Panc1 (cell line): ENCODE measurements around the gene SYT2. TPM values are rescaled to one million over a fixed set of nuclear protein-coding genes. Genes with fewer than 3 reads are reported as not detected.
"Not testable (repeated sequence)": the region's sequence is repeated elsewhere in the genome, so short reads cannot be mapped to it uniquely, and the experiment has no call there.

ENCODE experiments used
- ATAC-seq: fragments of 200-7000 bp; cut with Tn5 transposase; 2 replicates; pipeline ENCODE4 v1.9.1; 2020; ENCODE audit warnings: mild to moderate bottlenecking, moderate library complexity
- BruUV-seq: library from RNA; stranded (reverse); fragments of 400-500 nt; replicated peaks from 2 replicates; lab custom pipeline; 2021; lab: Mats Ljungman, UMichigan
- CTCF ChIA-PET: fragments of 300-600 bp; sonication (Branson Sonifier 250); formaldehyde crosslinking; loops from one replicate; lab custom pipeline; 2022; ENCODE audit warnings: antibody characterized with exemption; lab: Charles Lee
- POLR2A ChIA-PET: fragments of 300-600 bp; sonication (Branson Sonifier 250); formaldehyde crosslinking; loops from one replicate; lab custom pipeline; 2022; ENCODE audit warnings: antibody characterized with exemption; lab: Charles Lee
- DNase-seq: peaks from one replicate; pipeline ENCODE4 v3.0.0-alpha.2; 2010; ENCODE audit warnings: low read depth, low spot score
- H3K27ac ChIP-seq: 2 replicates; pipeline ENCODE4 v1.5.1; 2011; ENCODE audit warnings: mild to moderate bottlenecking, low read length, inconsistent platforms
- H3K27me3 ChIP-seq: fragments of 200-500 bp; sonication (Bioruptor generic); 2 replicates; pipeline ENCODE4 v1.6.0; 2014; ENCODE audit warnings: low read length, inconsistent platforms; ENCODE audit not compliant: control insufficient read depth, insufficient read depth
- H3K36me3 ChIP-seq: fragments of 200-500 bp; sonication (Bioruptor generic); 2 replicates; pipeline ENCODE4 v1.5.1; 2014; ENCODE audit warnings: inconsistent platforms, mild to moderate bottlenecking, low read length, moderate library complexity; ENCODE audit not compliant: control insufficient read depth, insufficient read depth
- H3K4me1 ChIP-seq: 2 replicates; pipeline ENCODE4 v1.5.1; 2011; ENCODE audit warnings: inconsistent platforms, mild to moderate bottlenecking, low read length, moderate library complexity; ENCODE audit not compliant: control insufficient read depth, insufficient read depth
- H3K4me3 ChIP-seq, 2 experiments: 2 replicates each; pipeline ENCODE4 v1.5.1; 2011 to 2012; ENCODE audit warnings: low read depth in 2 of 2, low read length in 2 of 2, mild to moderate bottlenecking in 2 of 2, inconsistent platforms in 1 of 2, moderate library complexity in 1 of 2
- H3K9me3 ChIP-seq: fragments of 200-500 bp; sonication (Bioruptor generic); 2 replicates; pipeline ENCODE4 v1.5.1; 2014; ENCODE audit warnings: low read depth, mild to moderate bottlenecking, inconsistent platforms, low read length, moderate library complexity; ENCODE audit not compliant: control insufficient read depth, insufficient read depth
- POLR2AphosphoS5 ChIP-seq: IDR thresholded peaks from 2 replicates; pipeline ENCODE4 v1.6.1; 2012; ENCODE audit warnings: mild to moderate bottlenecking, low read depth, low read length, moderate library complexity
- SIN3A ChIP-seq: IDR thresholded peaks from 2 replicates; pipeline ENCODE4 v1.6.1; 2012; ENCODE audit warnings: low read depth, mild to moderate bottlenecking, low read length, moderate library complexity, borderline replicate concordance; ENCODE audit not compliant: insufficient read depth
- TCF7L2 ChIP-seq: IDR thresholded peaks from 2 replicates; pipeline ENCODE4 v1.6.1; 2011; ENCODE audit warnings: mild to moderate bottlenecking, low read depth, low read length, inconsistent platforms
- in situ Hi-C: cut with HindIII; loops from 2 replicates; pipeline ENCODE4 v1.10.0; 2016; ENCODE audit warnings: low sequenced_read_pairs, low pct_unique_long_range_greater_than_20kb
- intact Hi-C: fragments of 100-400 bp; cut with micrococcal nuclease; formaldehyde crosslinking; loops from one replicate; pipeline ENCODE4 v1.10.0; 2022; ENCODE audit not compliant: unreplicated experiment
- total RNA-seq: library from RNA; stranded (reverse); gene quantifications from one replicate; pipeline ENCODE4 v1.2.1, GENCODE V29; 2021; ENCODE audit not compliant: unreplicated experiment
- TF ChIP-seq, protein P1 (sequence below), 2 experiments: IDR thresholded peaks; 2 replicates each; pipeline ENCODE4 v1.6.1; 2011 to 2012; ENCODE audit warnings: low read depth in 2 of 2, control low read depth in 1 of 2, low read length in 1 of 2, mild to moderate bottlenecking in 1 of 2, moderate library complexity in 1 of 2; ENCODE audit not compliant: insufficient read depth in 1 of 2
- TF ChIP-seq, protein P2 (sequence below): fragments of 450-650 bp; IDR thresholded peaks from 2 replicates; pipeline ENCODE4 v1.5.1; 2017; ENCODE audit warnings: mild to moderate bottlenecking

The SYT2 gene
- total RNA-seq, 1 experiment from 2014 or later, result 0.03 TPM

DNA sequence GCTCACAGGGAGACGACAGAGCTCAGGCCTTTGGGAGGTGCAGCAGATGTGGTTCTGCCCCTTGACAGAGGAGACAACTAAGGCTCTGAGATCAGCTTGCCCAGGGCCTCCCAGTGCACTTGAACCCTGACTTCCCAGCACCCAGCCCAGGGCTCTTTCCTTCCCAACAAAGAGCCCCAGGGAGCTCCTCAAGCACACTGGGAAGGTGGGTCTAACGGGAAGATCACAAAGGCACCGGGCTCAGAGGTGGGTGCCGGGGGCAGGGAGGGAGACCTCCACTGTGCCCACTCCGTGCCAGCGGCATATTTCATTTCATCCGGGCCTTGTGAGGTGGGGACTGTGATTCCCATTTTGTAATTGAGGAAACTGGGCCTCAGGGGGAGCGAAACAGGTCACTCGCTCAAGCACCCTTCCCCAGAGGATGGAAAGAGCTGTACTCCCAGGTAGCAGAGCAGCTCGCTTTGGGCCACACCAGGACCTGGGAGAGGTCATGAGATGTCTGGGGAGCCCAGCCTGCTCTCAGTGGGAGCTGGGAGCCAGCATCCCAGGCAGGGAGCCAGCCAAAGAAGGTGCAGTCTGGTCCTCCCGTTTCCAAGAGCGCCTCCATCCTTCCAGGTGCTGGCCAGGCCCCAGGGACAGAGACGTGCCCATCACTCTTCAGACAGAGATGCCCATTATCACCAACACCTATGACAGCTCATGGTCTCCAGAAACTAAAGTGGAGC is 82.3 kb downstream of the SYT2 start:
- intact Hi-C loops, result no loop called here
- ChIA-PET POLR2A (no interaction called here), CTCF (interaction anchor here (0.7 kb wide), 1 partner anchor 92 kb away, joined by 3 read pairs; no protein-coding TSS in a partner anchor)
- Histone ChIP-seq H3K4me3 (no peak overlapping the region), H3K4me1 (no peaks in the 10 kb centered on the region), H3K9me3 (no peaks in the 10 kb centered on the region), H3K27me3 (no peaks in the 10 kb centered on the region), H3K27ac (no peak overlapping the region), H3K36me3 (no peaks in the 10 kb centered on the region)
- DNase-seq (no peak), ATAC-seq (no peak)
- no TSS peak for BruUV-seq
- no peak for TF ChIP-seq TCF7L2
- TF ChIP-seq, protein P1, sequence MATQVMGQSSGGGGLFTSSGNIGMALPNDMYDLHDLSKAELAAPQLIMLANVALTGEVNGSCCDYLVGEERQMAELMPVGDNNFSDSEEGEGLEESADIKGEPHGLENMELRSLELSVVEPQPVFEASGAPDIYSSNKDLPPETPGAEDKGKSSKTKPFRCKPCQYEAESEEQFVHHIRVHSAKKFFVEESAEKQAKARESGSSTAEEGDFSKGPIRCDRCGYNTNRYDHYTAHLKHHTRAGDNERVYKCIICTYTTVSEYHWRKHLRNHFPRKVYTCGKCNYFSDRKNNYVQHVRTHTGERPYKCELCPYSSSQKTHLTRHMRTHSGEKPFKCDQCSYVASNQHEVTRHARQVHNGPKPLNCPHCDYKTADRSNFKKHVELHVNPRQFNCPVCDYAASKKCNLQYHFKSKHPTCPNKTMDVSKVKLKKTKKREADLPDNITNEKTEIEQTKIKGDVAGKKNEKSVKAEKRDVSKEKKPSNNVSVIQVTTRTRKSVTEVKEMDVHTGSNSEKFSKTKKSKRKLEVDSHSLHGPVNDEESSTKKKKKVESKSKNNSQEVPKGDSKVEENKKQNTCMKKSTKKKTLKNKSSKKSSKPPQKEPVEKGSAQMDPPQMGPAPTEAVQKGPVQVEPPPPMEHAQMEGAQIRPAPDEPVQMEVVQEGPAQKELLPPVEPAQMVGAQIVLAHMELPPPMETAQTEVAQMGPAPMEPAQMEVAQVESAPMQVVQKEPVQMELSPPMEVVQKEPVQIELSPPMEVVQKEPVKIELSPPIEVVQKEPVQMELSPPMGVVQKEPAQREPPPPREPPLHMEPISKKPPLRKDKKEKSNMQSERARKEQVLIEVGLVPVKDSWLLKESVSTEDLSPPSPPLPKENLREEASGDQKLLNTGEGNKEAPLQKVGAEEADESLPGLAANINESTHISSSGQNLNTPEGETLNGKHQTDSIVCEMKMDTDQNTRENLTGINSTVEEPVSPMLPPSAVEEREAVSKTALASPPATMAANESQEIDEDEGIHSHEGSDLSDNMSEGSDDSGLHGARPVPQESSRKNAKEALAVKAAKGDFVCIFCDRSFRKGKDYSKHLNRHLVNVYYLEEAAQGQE (IDR thresholded peaks at IDR 0.05; ENCODE audit: insufficient read depth in 1 of 2, low read depth in 2 of 2, low read length in 1 of 2), result no peak
- TF ChIP-seq, protein P2, sequence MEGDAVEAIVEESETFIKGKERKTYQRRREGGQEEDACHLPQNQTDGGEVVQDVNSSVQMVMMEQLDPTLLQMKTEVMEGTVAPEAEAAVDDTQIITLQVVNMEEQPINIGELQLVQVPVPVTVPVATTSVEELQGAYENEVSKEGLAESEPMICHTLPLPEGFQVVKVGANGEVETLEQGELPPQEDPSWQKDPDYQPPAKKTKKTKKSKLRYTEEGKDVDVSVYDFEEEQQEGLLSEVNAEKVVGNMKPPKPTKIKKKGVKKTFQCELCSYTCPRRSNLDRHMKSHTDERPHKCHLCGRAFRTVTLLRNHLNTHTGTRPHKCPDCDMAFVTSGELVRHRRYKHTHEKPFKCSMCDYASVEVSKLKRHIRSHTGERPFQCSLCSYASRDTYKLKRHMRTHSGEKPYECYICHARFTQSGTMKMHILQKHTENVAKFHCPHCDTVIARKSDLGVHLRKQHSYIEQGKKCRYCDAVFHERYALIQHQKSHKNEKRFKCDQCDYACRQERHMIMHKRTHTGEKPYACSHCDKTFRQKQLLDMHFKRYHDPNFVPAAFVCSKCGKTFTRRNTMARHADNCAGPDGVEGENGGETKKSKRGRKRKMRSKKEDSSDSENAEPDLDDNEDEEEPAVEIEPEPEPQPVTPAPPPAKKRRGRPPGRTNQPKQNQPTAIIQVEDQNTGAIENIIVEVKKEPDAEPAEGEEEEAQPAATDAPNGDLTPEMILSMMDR, result no peak
- no peak for TF ChIP-seq SIN3A
- TF ChIP-seq POLR2AphosphoS5, result no peak
- in situ Hi-C loops, result no loop called here

DNA sequence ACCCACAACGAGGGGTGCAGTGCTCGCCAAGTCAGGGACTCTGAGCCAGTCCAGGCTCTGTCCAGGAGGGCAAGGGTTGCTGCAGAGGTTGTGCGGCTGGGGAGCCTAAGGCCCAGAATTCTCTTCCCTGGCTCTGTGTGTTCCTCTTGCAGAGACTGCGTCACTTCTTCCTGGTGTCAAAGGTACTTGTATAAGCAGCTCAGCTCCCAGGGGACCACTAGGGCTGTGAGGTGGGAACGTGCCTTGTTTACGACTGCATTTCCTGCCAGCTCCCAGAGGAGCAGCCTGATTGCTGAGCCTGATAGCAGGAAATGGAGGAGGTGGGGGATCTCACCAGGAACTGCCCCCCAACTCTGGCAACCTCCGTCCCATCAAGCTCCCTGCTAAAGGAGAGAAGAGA is 83.2 kb downstream of the SYT2 start:
- H3K27ac ChIP-seq, H3K27me3 ChIP-seq, H3K4me3 ChIP-seq, in situ Hi-C loops, BruUV-seq, H3K4me1 ChIP-seq, intact Hi-C loops, CTCF ChIA-PET, H3K9me3 ChIP-seq, ATAC-seq, DNase-seq, H3K36me3 ChIP-seq, POLR2A ChIA-PET: not testable (repeated sequence)
